HEK293 (cell line): ENCODE data around the gene SETD2.

Experiments
- CTCF ChIA-PET: fragments of 350-600 bp; formaldehyde crosslinking; extraction: SDS; loops from one replicate; lab custom pipeline; 2021; ENCODE audit warnings: antibody characterized with exemption; lab: Yijun Ruan, JAX
- POLR2A ChIA-PET: fragments of 300-600 bp; formaldehyde crosslinking; extraction: SDS; loops from one replicate; lab custom pipeline; 2020; ENCODE audit warnings: antibody characterized with exemption, inconsistent platforms; lab: Yijun Ruan, JAX
- H3K27ac ChIP-seq: fragments of 200-500 bp; sonication (Bioruptor generic); 2 replicates; pipeline ENCODE4 v1.5.1; 2014; ENCODE audit warnings: low read depth, low read length, control low read depth, inconsistent platforms; ENCODE audit errors: extremely low read depth
- H3K36me3 ChIP-seq, 2 experiments: fragments of 200-500 bp in 1 of 2; sonication (Bioruptor generic) in 1 of 2; 1 replicate in 1 of 2; 2 replicates in 1 of 2; pipeline ENCODE4 v1.5.1; 2014 to 2017; ENCODE audit warnings: inconsistent platforms in 2 of 2, low read length in 2 of 2; ENCODE audit not compliant: control insufficient read depth in 2 of 2, insufficient read depth in 1 of 2
- H3K4me1 ChIP-seq: fragments of 200-500 bp; sonication (Bioruptor generic); 2 replicates; pipeline ENCODE4 v1.5.1; 2014; ENCODE audit warnings: mild to moderate bottlenecking, low read length, inconsistent platforms; ENCODE audit not compliant: control insufficient read depth, insufficient read depth
- H3K4me3 ChIP-seq: 2 replicates; pipeline ENCODE4 v1.5.1; 2011; ENCODE audit warnings: low read depth, mild to moderate bottlenecking, control low read depth, low read length, moderate library complexity
- H3K9me3 ChIP-seq: fragments of 200-500 bp; sonication (Bioruptor generic); 2 replicates; pipeline ENCODE4 v1.5.1; 2014; ENCODE audit warnings: low read depth, low read length, inconsistent platforms; ENCODE audit not compliant: control insufficient read depth, insufficient read depth
- KLF10 ChIP-seq: fragments of 450-650 bp; IDR thresholded peaks from 2 replicates; pipeline ENCODE4 v1.5.1; 2018; ENCODE audit warnings: missing biosample characterization, mild to moderate bottlenecking, missing genetic modification characterization
- MEIS1 ChIP-seq: sonication (generic); formaldehyde crosslinking; IDR thresholded peaks from 2 replicates; pipeline ENCODE4 v1.8.1; 2022; ENCODE audit warnings: missing genetic modification reagents, mild to moderate bottlenecking, borderline replicate concordance
- PRDM1 ChIP-seq: fragments of 450-650 bp; formaldehyde crosslinking; IDR thresholded peaks from 2 replicates; pipeline ENCODE4; 2016; ENCODE audit warnings: missing biosample characterization, missing genetic modification characterization
- REST ChIP-seq: fragments of 450-650 bp; formaldehyde crosslinking; IDR thresholded peaks from 2 replicates; pipeline ENCODE4 v1.5.1; 2016; ENCODE audit warnings: missing biosample characterization, missing genetic modification characterization
- YY2 ChIP-seq: fragments of 450-650 bp; formaldehyde crosslinking; IDR thresholded peaks from 2 replicates; pipeline ENCODE4 v1.5.1; 2016; ENCODE audit warnings: missing biosample characterization, missing genetic modification characterization
- ZBTB10 ChIP-seq: fragments of 450-650 bp; formaldehyde crosslinking; IDR thresholded peaks from 2 replicates; pipeline ENCODE4 v1.5.1; 2016; ENCODE audit warnings: missing biosample characterization, missing genetic modification characterization
- ZNF132 ChIP-seq: fragments of 450-650 bp; formaldehyde crosslinking; IDR thresholded peaks from 2 replicates; pipeline ENCODE4 v1.5.1; 2017; ENCODE audit warnings: missing biosample characterization, missing genetic modification characterization, borderline replicate concordance
- ZNF175 ChIP-seq: fragments of 450-650 bp; formaldehyde crosslinking; IDR thresholded peaks from 2 replicates; pipeline ENCODE4 v1.5.1; 2016; ENCODE audit warnings: missing biosample characterization, missing genetic modification characterization
- ZNF341 ChIP-seq: fragments of 450-650 bp; formaldehyde crosslinking; IDR thresholded peaks from 2 replicates; pipeline ENCODE4; 2016; ENCODE audit warnings: low read depth, missing biosample characterization, missing genetic modification characterization
- ZNF354C ChIP-seq: fragments of 450-650 bp; formaldehyde crosslinking; IDR thresholded peaks from 2 replicates; pipeline ENCODE4 v1.5.1; 2016; ENCODE audit warnings: missing biosample characterization, missing genetic modification characterization, low read depth, borderline replicate concordance
- ZNF544 ChIP-seq: fragments of 450-650 bp; formaldehyde crosslinking; IDR thresholded peaks from 2 replicates; pipeline ENCODE4 v1.5.0; 2017; ENCODE audit warnings: missing biosample characterization, missing genetic modification characterization
- ZNF549 ChIP-seq: fragments of 450-650 bp; IDR thresholded peaks from 2 replicates; pipeline ENCODE4 v1.5.1; 2018; ENCODE audit warnings: missing biosample characterization, missing genetic modification characterization, mild to moderate bottlenecking, inconsistent platforms, moderate library complexity
- ZNF571 ChIP-seq: fragments of 450-650 bp; formaldehyde crosslinking; IDR thresholded peaks from 2 replicates; pipeline ENCODE4 v1.5.0; 2017; ENCODE audit warnings: missing biosample characterization, missing genetic modification characterization
- ZNF626 ChIP-seq: fragments of 450-650 bp; sonication (Bioruptor Pico); formaldehyde crosslinking; IDR thresholded peaks from 2 replicates; pipeline ENCODE4 v1.5.1; 2018; ENCODE audit warnings: missing biosample characterization, missing genetic modification characterization, inconsistent platforms
- ZNF707 ChIP-seq: fragments of 450-650 bp; formaldehyde crosslinking; IDR thresholded peaks from 2 replicates; pipeline ENCODE4 v1.5.1; 2016; ENCODE audit warnings: missing biosample characterization, missing genetic modification characterization
- TF ChIP-seq, protein P1 (sequence below): fragments of 450-650 bp; formaldehyde crosslinking; IDR thresholded peaks from 2 replicates; pipeline ENCODE4 v1.5.1; 2016; ENCODE audit warnings: missing biosample characterization, missing genetic modification characterization
- TF ChIP-seq, protein P2 (sequence below): fragments of 450-650 bp; formaldehyde crosslinking; IDR thresholded peaks from 2 replicates; pipeline ENCODE4 v1.5.1; 2016; ENCODE audit warnings: missing biosample characterization, missing genetic modification characterization

Gene SETD2

GRCh38 chr3:47163169-47164006, 525 bp downstream of the SETD2 start (continued):
- TF ChIP-seq REST = peak; percentile 43; the same call in 1 of the 2 replicates
- 0 out of 2 replicates have a peak, but pooled peaks have one; percentile 32 for TF ChIP-seq YY2 (tag by site-specific recombination)

GRCh38 chr3:47162697-47163168, 1.2 kb downstream of the SETD2 start:
- ChIA-PET POLR2A (no interaction called here), CTCF (no interaction called here)
- H3K36me3 ChIP-seq = peaks cover 0 to 4% of the 10 kb centered on the region in 2 experiments; a peak in 1 of 3 replicates
- H3K27ac ChIP-seq = peak overlapping the region; percentile 95
- peak overlapping the region; percentile 85 for H3K4me3 ChIP-seq
- H3K9me3 ChIP-seq = no peaks in the 10 kb centered on the region
- TF ChIP-seq PRDM1 (tag by site-specific recombination) = peak; percentile 69
- no peak for TF ChIP-seq ZNF626 (tag by site-specific recombination)
- H3K4me1 ChIP-seq = no peaks in the 10 kb centered on the region

DNA sequence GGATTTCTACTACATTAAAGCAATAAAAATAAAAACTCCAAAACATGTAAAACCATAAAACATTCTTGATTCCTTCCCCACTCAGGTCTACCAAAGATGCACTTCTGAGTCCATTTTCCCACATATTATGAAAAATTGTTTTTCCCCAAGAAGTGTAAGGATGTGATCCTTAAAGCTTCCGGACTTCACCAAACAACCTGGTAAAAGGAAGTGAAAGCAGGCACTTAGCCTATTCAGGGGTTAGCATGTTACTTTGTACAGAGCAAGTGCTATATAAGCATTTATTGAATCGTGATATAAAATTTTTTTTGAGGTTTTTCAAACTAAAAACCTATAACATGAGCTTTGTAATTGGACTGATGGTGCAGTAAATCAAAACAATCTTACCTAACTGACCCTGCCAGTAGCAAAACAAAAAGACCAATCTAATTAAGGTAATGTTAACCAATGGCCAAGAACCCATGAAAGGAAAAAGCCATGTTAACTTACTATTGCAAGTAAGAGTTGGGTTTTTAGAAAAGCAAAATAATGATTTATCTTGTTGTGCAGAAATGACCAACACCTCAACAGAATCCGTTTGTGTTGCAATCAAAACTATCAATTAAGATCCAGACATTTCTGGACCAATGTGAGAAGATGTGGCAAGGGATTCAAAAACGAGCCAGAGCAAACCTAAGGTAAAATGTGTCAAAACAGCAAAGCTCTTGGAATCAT, 1.8 kb downstream of the SETD2 start:
- no peak for TF ChIP-seq ZBTB10
- no peak for TF ChIP-seq KLF10 (tag by site-specific recombination)
- TF ChIP-seq ZNF341 (tag by site-specific recombination) = no peak
- no peak for TF ChIP-seq ZNF132 (tag by site-specific recombination)
- TF ChIP-seq, protein P1, sequence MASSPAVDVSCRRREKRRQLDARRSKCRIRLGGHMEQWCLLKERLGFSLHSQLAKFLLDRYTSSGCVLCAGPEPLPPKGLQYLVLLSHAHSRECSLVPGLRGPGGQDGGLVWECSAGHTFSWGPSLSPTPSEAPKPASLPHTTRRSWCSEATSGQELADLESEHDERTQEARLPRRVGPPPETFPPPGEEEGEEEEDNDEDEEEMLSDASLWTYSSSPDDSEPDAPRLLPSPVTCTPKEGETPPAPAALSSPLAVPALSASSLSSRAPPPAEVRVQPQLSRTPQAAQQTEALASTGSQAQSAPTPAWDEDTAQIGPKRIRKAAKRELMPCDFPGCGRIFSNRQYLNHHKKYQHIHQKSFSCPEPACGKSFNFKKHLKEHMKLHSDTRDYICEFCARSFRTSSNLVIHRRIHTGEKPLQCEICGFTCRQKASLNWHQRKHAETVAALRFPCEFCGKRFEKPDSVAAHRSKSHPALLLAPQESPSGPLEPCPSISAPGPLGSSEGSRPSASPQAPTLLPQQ (tag by site-specific recombination) = no peak
- TF ChIP-seq ZNF707 (tag by site-specific recombination) = no peak
- TF ChIP-seq MEIS1 (CRISPR knock-in tag) = no peak
- TF ChIP-seq ZNF549 = no peak
- no peak for TF ChIP-seq ZNF571 (tag by site-specific recombination)
- TF ChIP-seq ZNF175 (tag by site-specific recombination) = no peak
- TF ChIP-seq ZNF544 (tag by site-specific recombination) = no peak
- no peak for TF ChIP-seq ZNF354C (tag by site-specific recombination)
- TF ChIP-seq, protein P2, sequence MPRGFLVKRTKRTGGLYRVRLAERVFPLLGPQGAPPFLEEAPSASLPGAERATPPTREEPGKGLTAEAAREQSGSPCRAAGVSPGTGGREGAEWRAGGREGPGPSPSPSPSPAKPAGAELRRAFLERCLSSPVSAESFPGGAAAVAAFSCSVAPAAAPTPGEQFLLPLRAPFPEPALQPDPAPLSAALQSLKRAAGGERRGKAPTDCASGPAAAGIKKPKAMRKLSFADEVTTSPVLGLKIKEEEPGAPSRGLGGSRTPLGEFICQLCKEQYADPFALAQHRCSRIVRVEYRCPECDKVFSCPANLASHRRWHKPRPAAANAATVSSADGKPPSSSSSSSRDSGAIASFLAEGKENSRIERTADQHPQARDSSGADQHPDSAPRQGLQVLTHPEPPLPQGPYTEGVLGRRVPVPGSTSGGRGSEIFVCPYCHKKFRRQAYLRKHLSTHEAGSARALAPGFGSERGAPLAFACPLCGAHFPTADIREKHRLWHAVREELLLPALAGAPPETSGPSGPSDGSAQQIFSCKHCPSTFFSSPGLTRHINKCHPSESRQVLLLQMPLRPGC (tag by site-specific recombination) = no peak
- no peak overlapping the region for H3K27ac ChIP-seq
- H3K9me3 ChIP-seq = no peaks in the 10 kb centered on the region
- H3K4me1 ChIP-seq = no peaks in the 10 kb centered on the region
- H3K36me3 ChIP-seq = peaks cover 0 to 4% of the 10 kb centered on the region in 2 experiments; a peak in 1 of 3 replicates
- ChIA-PET POLR2A (interaction anchor here (0.7 kb wide), 1 partner anchor 158 kb away, joined by 4 read pairs; no protein-coding TSS in a partner anchor), CTCF (no interaction called here)
- H3K4me3 ChIP-seq = peak overlapping the region; percentile 85
